GM12878 (cell line): ENCODE data around the gene CLSTN2.

ENCODE experiments used
- CEBPB ChIP-seq, 2 experiments: fragments of 150-350 bp in 1 of 2; IDR thresholded peaks; 2 replicates each; pipeline ENCODE4 v1.6.1; 2012 to 2014; ENCODE audit warnings: low read depth in 2 of 2, low read length in 2 of 2, borderline replicate concordance in 1 of 2, inconsistent platforms in 1 of 2
- CTCF ChIP-seq, 3 experiments: IDR thresholded peaks in 2 of 3; conservative IDR thresholded peaks in 1 of 3; 2 replicates each; pipeline ENCODE4 v1.5.1; 2011; ENCODE audit warnings: low read depth in 3 of 3, low read length in 3 of 3, mild to moderate bottlenecking in 3 of 3, control low read depth in 2 of 3, moderate library complexity in 2 of 3, inconsistent platforms in 1 of 3, mixed read lengths in 1 of 3; ENCODE audit not compliant: control insufficient read depth in 2 of 3, insufficient read depth in 1 of 3; ENCODE audit errors: extremely low read depth in 1 of 3
- EP300 ChIP-seq, 2 experiments: fragments of 150-350 bp in 1 of 2; IDR thresholded peaks; 2 replicates each; pipeline ENCODE4 v1.6.1; 2011 to 2012; ENCODE audit warnings: low read depth in 2 of 2, low read length in 2 of 2, borderline replicate concordance in 1 of 2, improper control_type of control experiment in 1 of 2, inconsistent platforms in 1 of 2; ENCODE audit not compliant: control insufficient read depth in 1 of 2
- POLR2A ChIP-seq: IDR thresholded peaks from 2 replicates; pipeline ENCODE4 v1.6.1; 2011; ENCODE audit warnings: low read depth, mild to moderate bottlenecking, low read length
- REST ChIP-seq: IDR thresholded peaks from 2 replicates; pipeline ENCODE4 v1.6.1; 2012; ENCODE audit warnings: mild to moderate bottlenecking, low read depth, low read length
- SMC3 ChIP-seq: IDR thresholded peaks from 2 replicates; pipeline ENCODE4 v1.6.1; 2011; ENCODE audit warnings: low read length, improper control_type of control experiment, borderline replicate concordance
- TCF7 ChIP-seq: IDR thresholded peaks from 2 replicates; pipeline ENCODE4 v1.6.1; 2014; ENCODE audit warnings: antibody characterized with exemption, borderline replicate concordance

GRCh38 chr3:140440446-140440845, 505.5 kb downstream of the CLSTN2 start:
- TF ChIP-seq EP300 (IDR thresholded peaks at IDR 0.05; ENCODE audit: borderline replicate concordance in 1 of 2, control insufficient read depth in 1 of 2, low read depth in 2 of 2, low read length in 2 of 2), result no peak
- no peak for TF ChIP-seq TCF7
- no peak for TF ChIP-seq CTCF (IDR thresholded peaks at IDR 0.05 in 2 of 3, conservative IDR thresholded peaks at IDR 0.05 in 1 of 3; ENCODE audit: control insufficient read depth in 2 of 3, extremely low read depth in 1 of 3, insufficient read depth in 1 of 3, low read depth in 3 of 3, low read length in 3 of 3)
- TF ChIP-seq POLR2A, result no peak
- no peak for TF ChIP-seq REST
- no peak for TF ChIP-seq SMC3
- TF ChIP-seq CEBPB (IDR thresholded peaks at IDR 0.05; ENCODE audit: borderline replicate concordance in 1 of 2, low read depth in 2 of 2, low read length in 2 of 2), result no peak
